Prostate gland (tissue), 2 donors: Measurements from ENCODE around the gene CDK5RAP3. TPM values are rescaled to one million over a fixed set of nuclear protein-coding genes. Genes with fewer than 3 reads are reported as not detected.

ENCODE experiments used
- DNase-seq: peaks from one replicate; pipeline ENCODE4 v3.0.0-alpha.2; 2019; ENCODE audit warnings: low spot score
- H3K27ac ChIP-seq, 2 donors: fragments of 200-600 bp; sonication (generic); 2 replicates each; pipeline ENCODE4 v1.5.1; 2017 to 2019
- H3K27me3 ChIP-seq: fragments of 200-600 bp; sonication (generic); replicated peaks from 2 replicates; pipeline ENCODE4 v1.5.1; 2019; ENCODE audit not compliant: insufficient read depth
- H3K36me3 ChIP-seq, 2 donors: fragments of 200-600 bp; sonication (generic); 1 replicate in 1 of 2; 2 replicates in 1 of 2; pipeline versions ENCODE4 v1.5.1 to v1.8.1; 2017 to 2019
- H3K4me1 ChIP-seq: fragments of 200-600 bp; sonication (generic); replicated peaks from 2 replicates; pipeline ENCODE4 v1.5.1; 2019
- H3K4me3 ChIP-seq, 2 donors: fragments of 200-600 bp; sonication (generic); 2 replicates each; pipeline ENCODE4 v1.5.1; 2017 to 2019
- H3K9me3 ChIP-seq: fragments of 200-600 bp; sonication (generic); 2 replicates; pipeline ENCODE4 v1.5.1; 2017
- CTCF ChIP-seq, 4 experiments: fragments of 200-600 bp in 2 of 4; fragments of 450-650 bp in 2 of 4; sonication (generic) in 2 of 4; IDR thresholded peaks; 1 replicate in 3 of 4; 2 replicates in 1 of 4; pipeline ENCODE4 v1.5.1; 2016 to 2019; ENCODE audit warnings: antibody characterized with exemption in 4 of 4, mild to moderate bottlenecking in 2 of 4, moderate library complexity in 2 of 4
- POLR2A ChIP-seq: fragments of 450-650 bp; IDR thresholded peaks from one replicate; pipeline ENCODE4 v1.6.1; 2016; ENCODE audit warnings: antibody characterized with exemption, mild to moderate bottlenecking
- POLR2AphosphoS5 ChIP-seq: sonication (generic); formaldehyde crosslinking; IDR thresholded peaks from one replicate; pipeline ENCODE4 v1.6.1; 2017; ENCODE audit warnings: antibody characterized with exemption
- WGBS: methylation state at CpG from one replicate; pipeline ENCODE4 v1.1.5; 2018; 5-methylcytosine and 5-hydroxymethylcytosine counted together
- intact Hi-C: fragments of 100-400 bp; cut with DNase I; formaldehyde crosslinking; loops from one replicate; pipeline ENCODE4 v1.14.2; 2022
- total RNA-seq, 2 donors: library from RNA; depleted of rRNA; stranded (reverse); fragments of >200 nt; gene quantifications; one replicate each; pipeline ENCODE4 v1.1.0, GENCODE V29; 2016

Gene CDK5RAP3
- total RNA-seq, 2 donors from 2014 or later = 185 to 193 TPM

- no peaks in the 10 kb centered on the region for H3K27me3 ChIP-seq
- TF ChIP-seq CTCF (IDR thresholded peaks at IDR 0.05) (peak; percentile 77 to 98 (median 94)), POLR2A (peak; percentile 8), POLR2AphosphoS5 (peak; percentile 75)
- peak; percentile 97 for DNase-seq
- H3K36me3 ChIP-seq = no peaks in the 10 kb centered on the region
- peaks cover 30% of the 10 kb centered on the region for H3K4me1 ChIP-seq
- H3K4me3 ChIP-seq = peak overlapping the region; percentile 20 to 37
- no peaks in the 10 kb centered on the region for H3K9me3 ChIP-seq
- intact Hi-C loops = loop anchor here (1.0 kb wide), 1 partner anchor 106 kb away; no protein-coding TSS in a partner anchor
- peak overlapping the region; percentile 65 to 70 for H3K27ac ChIP-seq
- under 1% methylated on average over 56 of the region's 56 CpGs for WGBS
Measured at GRCh38 chr17:48025040-48025903, 54.4 kb downstream of the CDK5RAP3 start.

- 28% methylated on average over 8 of the region's 8 CpGs for WGBS
- Histone ChIP-seq H3K4me1 (peaks cover 30% of the 10 kb centered on the region), H3K9me3 (no peaks in the 10 kb centered on the region), H3K27me3 (no peaks in the 10 kb centered on the region), H3K36me3 (no peaks in the 10 kb centered on the region), H3K4me3 (peak overlapping the region; percentile 20 to 37), H3K27ac (peak overlapping the region; percentile 60)
- intact Hi-C loops = loop anchor here (1.0 kb wide), 2 partner anchors 48 to 105 kb away; no protein-coding TSS in a partner anchor
- DNase-seq = peak; percentile 10
- TF ChIP-seq POLR2A (no peak), CTCF (IDR thresholded peaks at IDR 0.05) (peak in 1 of 4 experiments; percentile 9), POLR2AphosphoS5 (no peak)
Measured at GRCh38 chr17:48025904-48026501, 55.1 kb downstream of the CDK5RAP3 start.

GRCh38 chr17:48026502-48027321 lies 55.8 kb downstream of the CDK5RAP3 start:
- H3K4me3 ChIP-seq = no peak overlapping the region
- WGBS = 13% methylated on average over 16 of the region's 18 CpGs
- intact Hi-C loops = loop anchor here (1.0 kb wide), 1 partner anchor 48 kb away; no protein-coding TSS in a partner anchor
- no peaks in the 10 kb centered on the region for H3K27me3 ChIP-seq
- H3K9me3 ChIP-seq = no peaks in the 10 kb centered on the region
- TF ChIP-seq CTCF (IDR thresholded peaks at IDR 0.05) (peak; percentile 59 to 96 (median 88)), POLR2A (peak; percentile 29), POLR2AphosphoS5 (peak; percentile 90)
- H3K4me1 ChIP-seq = peaks cover 30% of the 10 kb centered on the region
- H3K27ac ChIP-seq = peak overlapping the region in 1 of 2 donors; percentile 60
- DNase-seq = peak; percentile 91
- no peaks in the 10 kb centered on the region for H3K36me3 ChIP-seq

DNA sequence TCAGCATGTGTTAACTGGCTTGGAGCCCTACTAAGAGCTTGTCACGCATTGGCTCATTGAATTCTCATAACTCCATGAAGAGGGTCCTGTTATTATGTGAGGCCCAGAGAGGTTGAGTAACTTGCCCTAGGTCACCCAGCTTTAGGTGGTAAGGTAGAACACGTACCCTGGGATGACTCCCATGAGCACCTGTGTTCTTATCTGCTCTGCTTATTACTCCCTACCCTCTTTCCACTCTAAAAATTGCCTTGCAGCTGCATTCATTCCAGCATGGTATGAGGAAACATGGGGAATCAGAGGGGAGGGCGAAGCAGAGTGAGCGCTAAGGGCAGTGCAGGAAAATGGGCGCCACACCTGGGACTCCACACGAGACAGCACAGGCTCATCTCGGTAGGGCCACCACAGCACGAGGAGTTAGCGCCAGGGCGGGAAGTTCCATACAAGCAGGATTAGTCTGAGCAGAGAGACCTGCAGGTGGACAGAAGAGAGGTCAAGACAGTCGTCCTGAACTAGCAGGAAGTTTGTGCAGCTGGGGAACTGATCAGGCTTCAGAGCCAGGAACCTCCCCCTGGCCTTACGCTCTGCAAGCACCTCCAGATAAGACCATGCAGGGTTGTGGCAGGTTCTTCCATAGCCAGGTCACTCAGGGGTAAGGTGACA lies 56.5 kb downstream of the CDK5RAP3 start:
- 90% methylated on average over 12 of the region's 12 CpGs for WGBS
- intact Hi-C loops = no loop called here
- Histone ChIP-seq H3K4me3 (no peak overlapping the region), H3K27me3 (no peaks in the 10 kb centered on the region), H3K9me3 (no peaks in the 10 kb centered on the region), H3K36me3 (no peaks in the 10 kb centered on the region), H3K27ac (no peak overlapping the region), H3K4me1 (peaks cover 30% of the 10 kb centered on the region)
- DNase-seq = no peak
- no peak for TF ChIP-seq POLR2AphosphoS5
- no peak for TF ChIP-seq POLR2A
- no peak for TF ChIP-seq CTCF (IDR thresholded peaks at IDR 0.05)
